Mesenchymal stem cell (in vitro differentiated cells and primary cell): ENCODE measurements around the gene PIGM. TPM values are rescaled to one million over a fixed set of nuclear protein-coding genes. Genes with fewer than 3 reads are reported as not detected.
A peak's percentile ranks its signal among the peaks of the same experiment; 100 is the strongest.

ENCODE experiments used
- DNase-seq: peaks from one replicate; pipeline ENCODE4 v3.0.0-alpha.2; 2013
- H2AFZ ChIP-seq: one replicate; pipeline ENCODE4 v1.6.1; 2013; ENCODE audit warnings: low read depth, mild to moderate bottlenecking, control low read depth, inconsistent platforms, low read length, moderate library complexity
- H2AK5ac ChIP-seq: 2 replicates; pipeline ENCODE4 v1.6.1; 2013; ENCODE audit warnings: low read length, moderate library complexity, mild to moderate bottlenecking, inconsistent platforms; ENCODE audit not compliant: severe bottlenecking
- H2BK120ac ChIP-seq: one replicate; pipeline ENCODE4 v1.6.1; 2013; ENCODE audit warnings: low read depth, mild to moderate bottlenecking, inconsistent platforms, low read length, moderate library complexity
- H2BK12ac ChIP-seq, 2 experiments: one replicate each; pipeline ENCODE4 v1.6.1; 2013; ENCODE audit warnings: inconsistent platforms in 2 of 2, low read length in 2 of 2, mild to moderate bottlenecking in 2 of 2, moderate library complexity in 2 of 2, control low read depth in 1 of 2
- H2BK15ac ChIP-seq: one replicate; pipeline ENCODE4 v1.6.1; 2013; ENCODE audit warnings: mild to moderate bottlenecking, low read depth, inconsistent platforms; ENCODE audit not compliant: poor library complexity, severe bottlenecking
- H2BK5ac ChIP-seq: 2 replicates; pipeline ENCODE4 v1.6.1; 2013; ENCODE audit warnings: low read depth, mild to moderate bottlenecking, low read length, control low read depth, inconsistent platforms; ENCODE audit not compliant: poor library complexity, severe bottlenecking
- H3K14ac ChIP-seq, 2 experiments: one replicate each; pipeline ENCODE4 v1.6.1; 2013; ENCODE audit warnings: inconsistent platforms in 2 of 2, low read length in 2 of 2, control low read depth in 1 of 2, mild to moderate bottlenecking in 1 of 2, moderate library complexity in 1 of 2
- H3K18ac ChIP-seq, 2 experiments: one replicate each; pipeline ENCODE4 v1.6.1; 2013; ENCODE audit warnings: inconsistent platforms in 2 of 2, low read length in 2 of 2, control low read depth in 1 of 2, low read depth in 1 of 2, mild to moderate bottlenecking in 1 of 2
- H3K23ac ChIP-seq, 2 experiments: one replicate each; pipeline ENCODE4 v1.6.1; 2013; ENCODE audit warnings: inconsistent platforms in 2 of 2, low read length in 2 of 2, mild to moderate bottlenecking in 2 of 2, moderate library complexity in 2 of 2, control low read depth in 1 of 2
- H3K27ac ChIP-seq: 2 replicates; pipeline ENCODE4 v1.5.1; 2013; ENCODE audit warnings: mild to moderate bottlenecking, moderate library complexity, low read length, control low read depth, inconsistent platforms; ENCODE audit not compliant: poor library complexity, severe bottlenecking
- H3K27me3 ChIP-seq, 2 experiments: 2 replicates each; pipeline versions ENCODE4 v1.6.1 to v1.7.0; 2013; ENCODE audit warnings: low read length in 2 of 2, mild to moderate bottlenecking in 2 of 2, moderate library complexity in 2 of 2, control low read depth in 1 of 2, inconsistent platforms in 1 of 2; ENCODE audit not compliant: control insufficient read depth in 1 of 2, insufficient read depth in 1 of 2
- H3K36me3 ChIP-seq, 2 experiments: 2 replicates each; pipeline versions ENCODE4 v1.6.1 to v1.7.0; 2013; ENCODE audit warnings: low read length in 2 of 2, control low read depth in 1 of 2, inconsistent platforms in 1 of 2, low read depth in 1 of 2, mild to moderate bottlenecking in 1 of 2; ENCODE audit not compliant: insufficient read depth in 2 of 2, control insufficient read depth in 1 of 2
- H3K4ac ChIP-seq, 2 experiments: one replicate each; pipeline ENCODE4 v1.6.1; 2013; ENCODE audit warnings: inconsistent platforms in 2 of 2, low read length in 2 of 2, mild to moderate bottlenecking in 2 of 2, moderate library complexity in 2 of 2, control low read depth in 1 of 2, low read depth in 1 of 2
- H3K4me1 ChIP-seq: 2 replicates; pipeline ENCODE4 v1.6.1; 2013; ENCODE audit warnings: low read depth, low read length, control low read depth; ENCODE audit not compliant: control insufficient read depth, insufficient read depth
- H3K4me2 ChIP-seq: 2 replicates; pipeline ENCODE4 v1.6.1; 2013; ENCODE audit warnings: low read length, mild to moderate bottlenecking, inconsistent platforms; ENCODE audit not compliant: poor library complexity, severe bottlenecking
- H3K4me3 ChIP-seq, 2 experiments: 2 replicates each; pipeline versions ENCODE4 v1.5.1 to v1.7.0; 2013; ENCODE audit warnings: low read length in 2 of 2, mild to moderate bottlenecking in 2 of 2, control low read depth in 1 of 2, low read depth in 1 of 2; ENCODE audit not compliant: insufficient read depth in 1 of 2
- H3K79me1 ChIP-seq: replicated peaks from 2 replicates; pipeline ENCODE4 v1.6.1; 2013; ENCODE audit warnings: mild to moderate bottlenecking, control low read depth, low read length, inconsistent platforms; ENCODE audit not compliant: poor library complexity, severe bottlenecking
- H3K9ac ChIP-seq: 2 replicates; pipeline ENCODE4 v1.7.0; 2013; ENCODE audit warnings: mild to moderate bottlenecking, low read length, moderate library complexity
- H3K9me3 ChIP-seq: 2 replicates; pipeline ENCODE4 v1.7.0; 2013; ENCODE audit warnings: mild to moderate bottlenecking, low read length; ENCODE audit not compliant: control insufficient read depth
- H4K8ac ChIP-seq: one replicate; pipeline ENCODE4 v1.6.1; 2013; ENCODE audit warnings: inconsistent platforms, mild to moderate bottlenecking, low read length, moderate library complexity
- H4K91ac ChIP-seq: one replicate; pipeline ENCODE4 v1.6.1; 2013; ENCODE audit warnings: mild to moderate bottlenecking, low read length, inconsistent platforms
- WGBS: methylation state at CpG from one replicate; pipeline ENCODE4 v1.1.7; 2013; ENCODE audit warnings: mixed read lengths; 5-methylcytosine and 5-hydroxymethylcytosine counted together
- polyA plus RNA-seq, 2 experiments: library from polyadenylated mRNA; stranded (reverse); fragments of 200-250 nt; gene quantifications; one replicate each; pipeline ENCODE4 v1.2.3, GENCODE V29; 2013

PIGM gene
- polyA plus RNA-seq (2013, experiment 1 of 2), result 6.0 TPM
- polyA plus RNA-seq (2013, experiment 2 of 2), result 6.0 TPM

DNA sequence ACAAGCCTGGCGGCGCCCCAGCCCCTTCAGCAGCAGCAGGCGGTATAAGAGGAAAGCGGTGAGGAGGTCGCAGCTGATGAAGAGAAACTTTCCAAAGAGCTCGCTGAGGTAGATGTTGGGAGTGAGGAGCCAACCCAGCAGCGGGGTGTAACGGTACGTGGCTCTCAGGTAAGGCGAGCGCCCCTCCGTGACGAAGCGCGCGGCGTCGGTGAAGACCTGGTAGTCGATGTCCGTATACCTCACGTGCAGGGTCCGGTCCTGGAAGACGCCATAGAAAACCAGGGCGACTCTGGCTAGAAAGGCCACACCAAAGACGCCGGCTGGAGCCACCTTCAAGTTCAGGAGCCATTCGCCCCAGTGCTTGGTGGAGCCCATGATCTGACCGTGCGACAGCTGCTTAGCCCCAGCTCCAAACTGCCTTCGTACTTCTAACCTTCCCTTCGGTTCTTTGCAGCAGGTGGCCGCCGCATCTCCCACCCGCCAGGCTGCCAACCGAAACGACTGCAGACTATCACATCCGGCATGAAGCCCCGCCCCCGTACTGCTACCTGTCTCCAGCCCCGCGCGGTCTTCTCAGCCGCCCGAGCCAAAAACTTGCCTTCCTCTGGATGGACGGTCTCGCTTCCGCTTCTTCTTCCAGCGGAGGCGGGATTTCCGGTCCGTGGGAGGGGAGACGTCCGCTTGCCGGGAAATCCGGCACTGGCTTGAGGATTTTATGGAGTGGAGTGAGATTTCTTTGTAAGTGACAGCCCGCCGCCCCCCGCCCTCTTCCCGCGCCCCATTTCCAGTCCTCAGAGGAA, at the start of gene PIGM:
Gene PIGM, minus strand, starts transcription at position 626 of the 800 bp plus-strand sequence. Its CDS starts 251 bp downstream, at position 375.
- Histone ChIP-seq H2AFZ (peak within 1 kb of the TSS; percentile 91), H3K36me3 (no peaks in the 10 kb centered on the region), H3K23ac (no peak within 1 kb of the TSS), H3K9ac (peak within 1 kb of the TSS; percentile 79), H3K4me2 (peak within 1 kb of the TSS; percentile 86), H3K18ac (peak within 1 kb of the TSS in 1 of 2 experiments; percentile 81), H2BK15ac (no peak within 1 kb of the TSS), H2BK5ac (peak within 1 kb of the TSS; percentile 35), H2BK120ac (no peak within 1 kb of the TSS), H3K14ac (no peak within 1 kb of the TSS), H3K9me3 (no peaks in the 10 kb centered on the region), H3K27me3 (peaks cover 0 to 10% of the 10 kb centered on the region in 2 experiments), H4K91ac (peak within 1 kb of the TSS; percentile 25), H3K79me1 (peaks cover 15% of the 10 kb centered on the region), H2AK5ac (no peak within 1 kb of the TSS), H3K4me1 (peaks cover 10% of the 10 kb centered on the region), H3K4ac (peak within 1 kb of the TSS; percentile 53 to 73), H3K4me3 (peak within 1 kb of the TSS; percentile 84 to 97), H3K27ac (peak within 1 kb of the TSS; percentile 57), H4K8ac (peak within 1 kb of the TSS; percentile 83), H2BK12ac (no peak within 1 kb of the TSS)
- WGBS, result under 1% methylated on average over 47 of the region's 60 CpGs
- peak; percentile 90 for DNase-seq

GRCh38 chr1:160081261-160081936, 49.6 kb upstream of the PIGM start, which contains the start of gene KCNJ9:
KCNJ9 (plus strand) TSS chr1:160081538; CDS start chr1:160084031, 2,493 bp downstream.
- WGBS, result 31% methylated on average over 11 of the region's 14 CpGs
- Histone ChIP-seq H4K8ac (no peak within 1 kb of the TSS), H2AFZ (no peak within 1 kb of the TSS), H2AK5ac (no peak within 1 kb of the TSS), H3K79me1 (no peaks in the 10 kb centered on the region), H3K4me1 (peaks cover 7% of the 10 kb centered on the region), H3K23ac (no peak within 1 kb of the TSS), H3K18ac (no peak within 1 kb of the TSS), H3K4me2 (no peak within 1 kb of the TSS), H3K27ac (no peak within 1 kb of the TSS), H3K9ac (no peak within 1 kb of the TSS), H3K9me3 (no peaks in the 10 kb centered on the region), H3K27me3 (peaks cover 54 to 59% of the 10 kb centered on the region in 2 experiments), H2BK15ac (no peak within 1 kb of the TSS), H2BK12ac (no peak within 1 kb of the TSS), H3K4me3 (no peak within 1 kb of the TSS), H2BK120ac (no peak within 1 kb of the TSS), H4K91ac (no peak within 1 kb of the TSS), H3K36me3 (peaks cover 0 to 9% of the 10 kb centered on the region in 2 experiments), H3K4ac (no peak within 1 kb of the TSS), H2BK5ac (no peak within 1 kb of the TSS), H3K14ac (no peak within 1 kb of the TSS)
- peak; percentile 20 for DNase-seq

GRCh38 chr1:160080381-160081100, 48.8 kb upstream of the PIGM start:
- Histone ChIP-seq H2AFZ (no peak overlapping the region), H4K8ac (no peak overlapping the region), H3K4ac (no peak overlapping the region), H2BK5ac (no peak overlapping the region), H3K4me3 (no peak overlapping the region), H2BK15ac (no peak overlapping the region), H3K4me2 (no peak overlapping the region), H3K4me1 (peaks cover 8% of the 10 kb centered on the region), H3K27me3 (peaks cover 61 to 63% of the 10 kb centered on the region in 2 experiments), H3K79me1 (no peaks in the 10 kb centered on the region), H3K14ac (no peak overlapping the region), H3K18ac (no peak overlapping the region), H4K91ac (no peak overlapping the region), H2AK5ac (no peak overlapping the region), H2BK120ac (no peak overlapping the region), H3K27ac (no peak overlapping the region), H3K9me3 (no peaks in the 10 kb centered on the region), H2BK12ac (no peak overlapping the region), H3K9ac (no peak overlapping the region), H3K36me3 (peaks cover 0 to 9% of the 10 kb centered on the region in 2 experiments), H3K23ac (no peak overlapping the region)
- 64% methylated on average over 5 of the region's 6 CpGs for WGBS
- no peak for DNase-seq
